SW 1271 (cell line): ENCODE data around the gene TRIM7.
"Not testable (repeated sequence)": the region's sequence is repeated elsewhere in the genome, so short reads cannot be mapped to it uniquely, and the experiment has no call there.

Source experiments
- DNase-seq, 2 experiments: peaks; one replicate each; lab custom pipeline; 2025; lab: John Stamatoyannopoulos, UW

Gene TRIM7

GRCh38 chr5:181151146-181151545 is 53.9 kb downstream of the TRIM7 start:
- no peak for DNase-seq

- no peak for DNase-seq
These were observed 54.9 kb downstream of the TRIM7 start for GRCh38 chr5:181149806-181150733.

- no peak for DNase-seq
These were observed 55.6 kb downstream of the TRIM7 start for GRCh38 chr5:181149355-181149754.

- not testable (repeated sequence) for DNase-seq
These were observed 57.9 kb downstream of the TRIM7 start, which contains the start of gene OR2V2 for GRCh38 chr5:181146927-181147636. Gene OR2V2, plus strand, starts transcription at chr5:181147586. Its CDS starts 7,357 bp downstream, at chr5:181154943.

GRCh38 chr5:181145133-181145532 is 59.9 kb downstream of the TRIM7 start:
- no peak for DNase-seq
